Esophagus muscularis mucosa (tissue), 3 donors: ENCODE measurements around the gene ZBTB8A.

Experiments
- CTCF ChIP-seq, 3 experiments: fragments of 200-600 bp in 2 of 3; fragments of 450-650 bp in 1 of 3; sonication (generic) in 2 of 3; IDR thresholded peaks; one replicate each; pipeline ENCODE4 v1.5.1; 2017 to 2019; ENCODE audit warnings: antibody characterized with exemption in 3 of 3, mild to moderate bottlenecking in 2 of 3, moderate library complexity in 1 of 3
- POLR2A ChIP-seq: fragments of 450-650 bp; IDR thresholded peaks from one replicate; pipeline ENCODE4 v1.6.1; 2017; ENCODE audit warnings: antibody characterized with exemption, moderate library complexity, mild to moderate bottlenecking, low read depth

GRCh38 chr1:32494196-32494595, 45.0 kb upstream of the ZBTB8A start:
- TF ChIP-seq CTCF (IDR thresholded peaks at IDR 0.05) (no peak), POLR2A (no peak)
